Astrocyte of the cerebellum (primary cell): ENCODE data around the gene ADGRB2.
A peak's percentile ranks its signal among the peaks of the same experiment; 100 is the strongest.

Experiments used
- DNase-seq: peaks from one replicate; pipeline ENCODE4 v3.0.0-alpha.2; 2011; ENCODE audit warnings: low read depth
- H3K4me3 ChIP-seq: 2 replicates; pipeline ENCODE4 v1.5.1; 2011; ENCODE audit warnings: mild to moderate bottlenecking, low read depth, low read length, moderate library complexity
- CTCF ChIP-seq: IDR thresholded peaks from 2 replicates; pipeline ENCODE4 v1.5.1; 2012; ENCODE audit warnings: low read length, low read depth, moderate library complexity, mild to moderate bottlenecking; ENCODE audit errors: missing control alignments
- in situ Hi-C: cut with HindIII; loops from 2 replicates; pipeline ENCODE4 v1.10.0; 2017; ENCODE audit warnings: low sequenced_read_pairs

The ADGRB2 gene

DNA sequence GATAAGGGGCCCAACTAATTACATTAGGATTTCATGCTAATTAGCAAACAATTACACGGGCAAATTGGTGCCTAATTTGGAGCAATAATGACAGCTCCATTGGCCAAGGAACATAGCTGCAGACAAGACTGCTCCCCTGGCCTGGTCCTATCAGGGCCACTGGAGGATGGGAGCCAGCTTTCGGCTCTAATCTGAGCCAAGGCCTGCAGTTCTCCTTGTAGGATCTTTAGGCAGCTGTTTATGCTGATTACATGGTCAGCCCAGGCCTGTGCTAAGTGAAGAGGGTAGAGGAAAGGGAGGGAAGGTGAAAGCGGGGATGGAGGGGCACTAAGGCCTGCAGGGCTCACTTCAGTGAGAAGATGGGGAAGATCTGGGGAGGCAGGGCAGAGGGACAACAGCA is 12.4 kb upstream of the ADGRB2 start:
- no peak overlapping the region for H3K4me3 ChIP-seq
- no peak for TF ChIP-seq CTCF
- DNase-seq: no peak
- in situ Hi-C loops: loop anchor here (25.0 kb wide), 1 partner anchor 186 kb away; no protein-coding TSS in a partner anchor

- in situ Hi-C loops: loop anchor here (25.0 kb wide), 1 partner anchor 186 kb away; no protein-coding TSS in a partner anchor
- no peak for DNase-seq
- no peak for TF ChIP-seq CTCF
- H3K4me3 ChIP-seq: no peak overlapping the region
These were observed 11.9 kb upstream of the ADGRB2 start for GRCh38 chr1:31776032-31776431.

- no peak overlapping the region for H3K4me3 ChIP-seq
- in situ Hi-C loops: loop anchor here (25.0 kb wide), 1 partner anchor 187 kb away; no protein-coding TSS in a partner anchor
- no peak for DNase-seq
- TF ChIP-seq CTCF: no peak
These were observed 11.3 kb upstream of the ADGRB2 start for GRCh38 chr1:31775210-31775999.

DNA sequence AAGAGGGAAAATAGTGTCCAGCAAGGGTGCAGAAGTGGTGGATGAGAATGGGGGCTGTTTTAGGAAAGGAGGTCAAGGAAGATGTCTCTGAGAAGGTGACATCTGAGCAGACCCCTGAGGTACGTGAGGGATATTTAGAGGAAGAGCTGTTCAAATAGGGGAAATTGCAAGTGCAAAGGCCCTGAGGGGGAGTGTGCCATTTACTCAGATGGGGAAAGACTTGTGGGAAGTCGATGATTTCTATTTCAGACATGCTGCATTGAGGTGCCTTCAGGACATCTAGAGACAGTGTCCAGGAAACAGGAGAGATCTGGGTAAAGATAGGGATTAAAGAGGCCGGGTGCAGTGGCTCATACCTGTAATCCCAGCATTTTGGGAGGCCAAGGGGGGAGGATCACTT is 10.4 kb upstream of the ADGRB2 start:
- no peak for TF ChIP-seq CTCF
- no peak for DNase-seq
- no peak overlapping the region for H3K4me3 ChIP-seq
- in situ Hi-C loops: no loop called here

DNA sequence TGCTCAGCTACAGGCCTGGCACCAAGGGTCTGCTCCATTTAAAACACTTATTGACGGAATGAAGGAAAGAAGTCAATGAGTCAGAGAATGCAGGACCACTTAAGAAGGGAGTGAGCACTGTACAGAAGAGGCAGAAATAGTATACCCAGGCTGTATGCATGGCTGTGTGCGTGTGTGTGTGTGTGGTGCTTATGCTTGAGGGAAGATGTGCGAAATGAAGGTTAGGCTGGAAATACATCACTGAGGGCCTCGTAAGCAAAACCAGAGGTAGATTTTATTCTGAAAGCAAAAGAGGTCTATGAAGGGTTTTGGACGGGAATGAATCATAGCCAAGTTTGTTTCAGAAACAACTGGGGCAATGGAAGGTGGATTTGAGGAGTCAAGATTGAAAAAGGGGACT is 9.7 kb upstream of the ADGRB2 start:
- DNase-seq: no peak
- no peak for TF ChIP-seq CTCF
- in situ Hi-C loops: no loop called here
- no peak overlapping the region for H3K4me3 ChIP-seq

DNA sequence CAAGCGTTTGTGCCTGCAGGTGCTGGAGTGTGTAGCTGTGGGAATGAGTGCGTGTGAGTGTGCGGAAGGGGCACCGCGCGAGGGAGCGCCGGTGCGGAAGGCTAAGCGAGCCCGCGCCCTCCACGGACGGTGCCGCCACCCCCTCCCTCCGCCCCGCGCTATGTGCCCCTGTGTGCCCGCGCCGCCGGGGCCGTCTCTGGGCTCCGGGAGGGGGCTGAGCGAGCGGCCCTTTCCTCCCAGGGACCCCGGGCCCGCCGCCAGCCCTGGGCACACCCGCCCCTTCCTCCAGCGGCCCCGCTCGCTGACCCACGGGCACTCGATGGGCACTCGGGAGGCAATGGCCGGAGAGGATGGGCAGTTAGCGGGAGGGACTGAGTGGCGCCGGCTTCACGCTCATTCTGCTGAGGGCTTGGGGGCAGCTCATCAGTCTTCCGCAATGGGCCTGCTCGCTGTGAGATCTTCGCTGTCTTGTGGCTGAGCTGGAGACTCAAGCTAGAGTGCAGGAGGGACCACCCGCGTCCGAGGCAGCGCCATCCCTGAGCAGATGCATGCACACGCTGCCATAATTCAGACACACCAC is 8.6 kb upstream of the ADGRB2 start:
- H3K4me3 ChIP-seq: peak overlapping the region; percentile 2
- no peak for TF ChIP-seq CTCF
- in situ Hi-C loops: no loop called here
- DNase-seq: no peak
